HAP-1 (cell line): ENCODE measurements around the gene PRSS12.
"Not testable (repeated sequence)": the region's sequence is repeated elsewhere in the genome, so short reads cannot be mapped to it uniquely, and the experiment has no call there.

ENCODE experiments used
- DNase-seq, 2 experiments: peaks; one replicate each; pipeline ENCODE4 v3.0.0-alpha.2; 2016 to 2020; ENCODE audit warnings: low spot score in 2 of 2
- H3K27me3 ChIP-seq: fragments of 250-450 bp; sonication (Bioruptor Pico); 2 replicates; pipeline ENCODE4 v1.5.1; 2020; ENCODE audit warnings: low read depth, mild to moderate bottlenecking, moderate library complexity
- H3K36me3 ChIP-seq: fragments of 250-450 bp; sonication (Bioruptor Pico); replicated peaks from 2 replicates; pipeline ENCODE4 v1.5.1; 2020; ENCODE audit warnings: mild to moderate bottlenecking
- H3K4me1 ChIP-seq: fragments of 250-450 bp; sonication (Bioruptor Pico); 2 replicates; pipeline ENCODE4 v1.5.1; 2020; ENCODE audit warnings: mild to moderate bottlenecking
- H3K4me3 ChIP-seq: fragments of 250-450 bp; sonication (Bioruptor Pico); 2 replicates; pipeline ENCODE4 v1.5.1; 2020; ENCODE audit warnings: mild to moderate bottlenecking, moderate library complexity
- H3K9me3 ChIP-seq: fragments of 250-450 bp; sonication (Bioruptor Pico); 2 replicates; pipeline ENCODE4 v1.5.1; 2020; ENCODE audit warnings: mild to moderate bottlenecking, moderate library complexity
- in situ Hi-C: fragments of 300-500 bp; cut with MboI; formaldehyde crosslinking; loops from 3 replicates; pipeline ENCODE4 v1.14.3; 2020; ENCODE audit warnings: low sequenced_read_pairs, inconsistent platforms, mixed read lengths

The PRSS12 gene

GRCh38 chr4:118273642-118274041 lies 79.2 kb downstream of the PRSS12 start:
- Histone ChIP-seq H3K4me1 (peaks cover 8% of the 10 kb centered on the region), H3K4me3 (no peak overlapping the region), H3K27me3 (no peaks in the 10 kb centered on the region), H3K9me3 (no peaks in the 10 kb centered on the region), H3K36me3 (peaks cover under 1% of the 10 kb centered on the region)
- DNase-seq = no peak
- in situ Hi-C loops = loop anchor here (25.0 kb wide), 1 partner anchor 186 kb away; no protein-coding TSS in a partner anchor

DNA sequence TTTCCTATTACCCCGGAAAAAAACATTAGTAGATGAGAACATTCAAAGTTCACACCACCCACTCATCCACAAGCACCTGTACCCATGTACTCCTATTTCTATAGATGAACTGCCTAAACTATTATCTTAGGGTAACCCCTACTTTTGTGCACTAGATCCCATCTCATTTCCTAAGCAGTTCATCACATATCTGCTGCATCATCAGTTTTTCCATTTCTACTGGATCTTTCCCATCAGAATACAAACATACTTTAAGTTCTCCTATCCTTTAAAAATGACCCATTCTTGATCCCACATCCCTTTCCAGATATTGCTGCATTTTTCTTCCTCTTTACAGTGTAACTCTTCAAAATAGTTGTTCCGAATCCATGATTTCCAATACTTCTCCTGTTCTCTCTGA lies 81.0 kb downstream of the PRSS12 start:
- in situ Hi-C loops = loop anchor here (25.0 kb wide), 1 partner anchor 184 kb away; no protein-coding TSS in a partner anchor
- Histone ChIP-seq H3K9me3 (no peaks in the 10 kb centered on the region), H3K36me3 (no peaks in the 10 kb centered on the region), H3K4me1 (no peaks in the 10 kb centered on the region), H3K27me3 (no peaks in the 10 kb centered on the region), H3K4me3 (no peak overlapping the region)
- no peak for DNase-seq

- no peaks in the 10 kb centered on the region for H3K9me3 ChIP-seq
- no peaks in the 10 kb centered on the region for H3K4me1 ChIP-seq
- in situ Hi-C loops = loop anchor here (25.0 kb wide), 1 partner anchor 183 kb away; no protein-coding TSS in a partner anchor
Measured at GRCh38 chr4:118270492-118270891, 82.3 kb downstream of the PRSS12 start.

GRCh38 chr4:118268780-118269179 lies 84.0 kb downstream of the PRSS12 start:
- Histone ChIP-seq H3K27me3 (no peaks in the 10 kb centered on the region), H3K4me3 (no peak overlapping the region), H3K4me1 (no peaks in the 10 kb centered on the region), H3K36me3 (no peaks in the 10 kb centered on the region), H3K9me3 (no peaks in the 10 kb centered on the region)
- in situ Hi-C loops = loop anchor here (25.0 kb wide), 1 partner anchor 181 kb away; no protein-coding TSS in a partner anchor
- DNase-seq = no peak

More at GRCh38 chr4:118270492-118270891, 82.3 kb downstream of the PRSS12 start:
- Histone ChIP-seq H3K4me3 (no peak overlapping the region), H3K36me3 (no peaks in the 10 kb centered on the region), H3K27me3 (no peaks in the 10 kb centered on the region)
- DNase-seq = peak in 1 of 2 experiments; percentile 71

DNA sequence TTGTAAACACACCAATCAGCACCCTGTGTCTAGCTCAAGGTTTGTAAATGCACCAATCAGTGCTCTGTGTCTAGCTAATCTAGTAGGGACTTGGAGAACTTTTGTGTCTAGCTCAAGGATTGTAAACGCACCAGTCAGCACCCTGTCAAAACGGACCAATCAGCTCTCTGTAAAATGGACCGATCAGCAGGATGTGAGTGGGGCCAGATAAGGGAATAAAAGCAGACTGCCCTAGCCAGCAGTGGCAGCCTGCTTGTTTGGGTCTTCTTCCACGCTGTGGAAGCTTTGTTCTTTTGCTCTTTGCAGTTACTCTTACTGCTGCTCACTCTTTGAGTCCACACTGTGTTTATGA lies 86.7 kb downstream of the PRSS12 start:
- not testable (repeated sequence) for H3K27me3 ChIP-seq, H3K36me3 ChIP-seq, H3K9me3 ChIP-seq, H3K4me1 ChIP-seq, H3K4me3 ChIP-seq, DNase-seq
- in situ Hi-C loops = loop anchor here (25.0 kb wide), 1 partner anchor 179 kb away; no protein-coding TSS in a partner anchor

- DNase-seq = no peak
- Histone ChIP-seq H3K36me3 (no peaks in the 10 kb centered on the region), H3K9me3 (no peaks in the 10 kb centered on the region), H3K4me1 (peaks cover under 1% of the 10 kb centered on the region), H3K27me3 (no peaks in the 10 kb centered on the region), H3K4me3 (no peak overlapping the region)
- in situ Hi-C loops = loop anchor here (25.0 kb wide), 1 partner anchor 178 kb away; no protein-coding TSS in a partner anchor
Measured at GRCh38 chr4:118265312-118266144, 87.3 kb downstream of the PRSS12 start.

DNA sequence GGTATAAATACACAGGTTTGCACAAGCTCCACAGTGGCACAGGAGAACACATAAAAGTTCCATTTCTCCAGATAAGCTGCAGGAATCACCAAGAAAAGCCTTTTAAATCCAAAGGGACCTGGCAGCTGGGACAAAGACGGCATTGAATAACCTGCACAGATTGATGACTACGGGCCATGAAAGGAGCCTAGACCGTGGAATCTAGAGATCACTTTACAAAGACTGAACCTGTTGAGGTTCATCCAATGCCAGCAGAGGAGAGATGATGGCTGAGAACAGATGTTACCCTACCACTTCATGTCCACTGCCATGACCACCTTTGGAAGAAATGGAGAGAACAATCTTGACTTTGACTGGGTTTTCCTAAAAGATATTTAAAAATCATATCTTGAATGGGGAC lies 88.7 kb downstream of the PRSS12 start:
- Histone ChIP-seq H3K27me3 (no peaks in the 10 kb centered on the region), H3K4me3 (no peak overlapping the region), H3K36me3 (no peaks in the 10 kb centered on the region), H3K9me3 (no peaks in the 10 kb centered on the region), H3K4me1 (peaks cover 6% of the 10 kb centered on the region)
- in situ Hi-C loops = loop anchor here (25.0 kb wide), 1 partner anchor 177 kb away; no protein-coding TSS in a partner anchor
- DNase-seq = no peak

- H3K4me3 ChIP-seq = no peak overlapping the region
- no peaks in the 10 kb centered on the region for H3K36me3 ChIP-seq
- in situ Hi-C loops = loop anchor here (25.0 kb wide), 1 partner anchor 173 kb away; no protein-coding TSS in a partner anchor
- DNase-seq = peak in 1 of 2 experiments; percentile 21
- peaks cover 6% of the 10 kb centered on the region for H3K4me1 ChIP-seq
- H3K27me3 ChIP-seq = no peaks in the 10 kb centered on the region
- H3K9me3 ChIP-seq = no peaks in the 10 kb centered on the region
Measured at GRCh38 chr4:118260309-118260708, 92.5 kb downstream of the PRSS12 start.

GRCh38 chr4:118259111-118259510 lies 93.7 kb downstream of the PRSS12 start:
- Histone ChIP-seq H3K27me3 (no peaks in the 10 kb centered on the region), H3K4me1 (peaks cover 6% of the 10 kb centered on the region), H3K9me3 (no peaks in the 10 kb centered on the region), H3K36me3 (no peaks in the 10 kb centered on the region), H3K4me3 (no peak overlapping the region)
- in situ Hi-C loops = loop anchor here (25.0 kb wide), 1 partner anchor 172 kb away; no protein-coding TSS in a partner anchor
- no peak for DNase-seq

DNA sequence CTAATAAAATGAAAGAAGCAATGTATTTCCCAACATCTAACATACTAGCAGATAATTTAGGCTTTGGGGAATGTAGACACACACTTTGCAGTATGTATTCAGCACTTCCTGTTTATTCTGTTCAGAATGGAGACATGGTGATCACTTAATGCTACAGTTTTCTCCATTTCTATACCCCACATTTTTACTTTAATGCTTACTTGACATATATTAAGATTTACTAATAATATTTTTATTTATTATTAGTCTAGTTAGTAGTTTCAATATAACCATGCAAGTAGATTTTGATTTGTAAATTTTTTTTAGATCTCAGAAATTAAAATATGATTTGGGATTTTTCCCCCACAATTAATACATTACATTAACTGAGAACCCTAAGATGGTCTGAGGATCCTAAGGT lies 98.4 kb downstream of the PRSS12 start:
- no peaks in the 10 kb centered on the region for H3K36me3 ChIP-seq
- no peaks in the 10 kb centered on the region for H3K9me3 ChIP-seq
- in situ Hi-C loops = loop anchor here (25.0 kb wide), 1 partner anchor 167 kb away; no protein-coding TSS in a partner anchor
- H3K4me1 ChIP-seq = no peaks in the 10 kb centered on the region
- no peaks in the 10 kb centered on the region for H3K27me3 ChIP-seq
- DNase-seq = no peak
- no peak overlapping the region for H3K4me3 ChIP-seq

DNA sequence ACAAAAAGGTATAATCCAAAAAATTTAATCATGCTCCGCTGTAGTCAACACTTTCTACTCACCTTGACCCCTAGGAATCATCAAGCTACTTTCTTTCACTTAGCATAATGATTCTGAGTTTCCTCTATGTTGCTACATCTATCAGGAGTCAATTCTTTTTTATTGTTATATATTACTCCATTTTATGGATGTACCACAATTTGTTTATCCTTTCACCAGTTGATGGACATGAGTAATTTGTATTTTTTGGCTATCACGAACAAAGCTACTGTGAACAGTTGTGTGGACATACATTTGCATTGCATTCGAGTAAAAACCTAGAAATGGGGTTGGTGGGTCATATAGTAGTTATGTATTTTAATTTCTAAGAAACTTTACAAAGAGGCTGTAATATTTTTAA lies 102.9 kb downstream of the PRSS12 start:
- in situ Hi-C loops = loop anchor here (25.0 kb wide), 1 partner anchor 163 kb away; no protein-coding TSS in a partner anchor
- no peaks in the 10 kb centered on the region for H3K27me3 ChIP-seq
- no peaks in the 10 kb centered on the region for H3K4me1 ChIP-seq
- H3K4me3 ChIP-seq = no peak overlapping the region
- H3K36me3 ChIP-seq = no peaks in the 10 kb centered on the region
- no peaks in the 10 kb centered on the region for H3K9me3 ChIP-seq
- no peak for DNase-seq

GRCh38 chr4:118237531-118237930 lies 115.3 kb downstream of the PRSS12 start:
- peak; percentile 63 to 98 for DNase-seq
- H3K9me3 ChIP-seq = no peaks in the 10 kb centered on the region
- in situ Hi-C loops = no loop called here
- H3K36me3 ChIP-seq = no peaks in the 10 kb centered on the region
- no peaks in the 10 kb centered on the region for H3K27me3 ChIP-seq
- H3K4me3 ChIP-seq = no peak overlapping the region
- peaks cover 15% of the 10 kb centered on the region for H3K4me1 ChIP-seq

DNA sequence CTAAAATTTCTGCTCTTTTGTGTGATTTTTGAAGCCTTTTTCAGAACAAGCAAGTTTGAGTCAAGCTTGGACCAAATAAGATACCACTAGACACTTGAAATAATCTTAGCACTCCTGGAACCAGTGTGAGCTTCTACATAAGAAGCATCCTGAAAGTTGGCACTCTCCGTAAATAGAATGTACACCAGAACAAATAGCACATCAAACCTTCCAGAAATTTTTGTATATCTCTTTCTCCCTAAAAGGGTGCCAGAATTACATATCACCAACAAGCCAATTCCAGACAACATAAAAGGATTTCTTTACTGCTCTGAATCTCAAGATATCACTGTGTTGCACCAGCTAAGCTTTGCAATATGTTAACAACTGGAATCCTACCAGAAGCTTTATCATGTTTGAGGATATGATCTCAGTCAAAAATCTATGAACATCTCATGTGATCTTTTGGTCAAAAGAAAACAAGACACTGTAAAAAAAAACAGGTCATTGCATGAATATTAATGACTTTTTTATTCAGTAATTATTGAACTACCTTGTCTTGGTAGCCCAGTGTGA lies 117.2 kb downstream of the PRSS12 start:
- Histone ChIP-seq H3K9me3 (no peaks in the 10 kb centered on the region), H3K4me1 (peaks cover 15% of the 10 kb centered on the region), H3K36me3 (no peaks in the 10 kb centered on the region), H3K27me3 (no peaks in the 10 kb centered on the region), H3K4me3 (no peak overlapping the region)
- in situ Hi-C loops = no loop called here
- no peak for DNase-seq
